ENCODE measurements around the gene ZBTB7A. TPM values are rescaled to one million over a fixed set of nuclear protein-coding genes. Genes with fewer than 3 reads are reported as not detected.

The ZBTB7A gene
- total RNA-seq, 3 donors from 2014 or later: 29.0 to 38.7 (median 29.8) TPM

DNA sequence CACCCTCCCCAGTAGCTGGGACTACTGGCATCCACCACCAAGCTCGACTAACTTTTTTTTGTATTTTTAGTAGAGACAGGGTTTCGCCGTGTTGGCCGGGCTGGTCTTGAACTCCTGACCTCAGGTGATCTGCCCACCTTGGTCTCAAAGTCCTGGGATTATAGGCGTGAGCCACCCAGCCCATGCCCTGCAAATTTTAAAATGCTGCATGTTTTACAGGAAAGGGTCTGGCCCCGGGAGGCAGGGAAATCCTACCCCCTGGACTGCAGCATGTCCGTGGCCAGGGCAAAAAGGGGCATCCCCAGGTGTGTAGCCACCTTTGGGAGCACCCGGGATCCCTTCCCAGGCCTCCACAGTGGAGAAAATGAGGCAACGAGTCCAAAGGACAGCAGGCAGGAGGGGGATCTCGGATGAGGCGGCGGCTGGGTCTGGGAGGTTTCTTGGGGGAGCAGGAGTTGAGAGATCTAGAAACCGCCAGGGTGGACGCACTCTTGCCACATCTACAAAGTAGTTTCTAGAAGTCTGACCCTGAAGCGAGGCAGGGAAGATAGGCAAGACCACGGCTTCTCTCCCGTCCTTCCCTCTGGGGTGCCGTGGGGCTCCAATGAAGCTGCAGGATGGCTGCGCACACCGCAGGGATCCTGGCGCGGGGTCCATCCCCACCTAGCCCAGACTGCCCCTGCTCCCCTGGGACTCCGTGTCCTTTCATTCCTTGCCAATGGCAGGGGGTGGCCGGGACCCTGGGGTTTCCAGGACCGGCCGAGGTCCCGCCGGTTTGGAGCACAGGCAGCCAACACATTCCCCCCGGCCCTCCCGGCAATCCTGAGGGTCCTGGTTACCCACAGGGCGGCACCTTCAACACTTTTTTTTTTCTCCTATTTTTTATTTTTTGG lies 21.3 kb upstream of the ZBTB7A start:
- no peak for DNase-seq (ENCODE audit: low spot score in 2 of 2)
- Histone ChIP-seq H3K27ac (no peak overlapping the region), H3K4me1 (no peaks in the 10 kb centered on the region), H3K9me3 (no peaks in the 10 kb centered on the region), H3K4me3 (no peak overlapping the region), H3K27me3 (no peaks in the 10 kb centered on the region), H3K36me3 (no peaks in the 10 kb centered on the region)
- intact Hi-C loops (cut with DNase I; ENCODE audit: low total_unique reads): no loop called here
- TF ChIP-seq POLR2A (IDR thresholded peaks at IDR 0.05): no peak
- TF ChIP-seq, protein P1, sequence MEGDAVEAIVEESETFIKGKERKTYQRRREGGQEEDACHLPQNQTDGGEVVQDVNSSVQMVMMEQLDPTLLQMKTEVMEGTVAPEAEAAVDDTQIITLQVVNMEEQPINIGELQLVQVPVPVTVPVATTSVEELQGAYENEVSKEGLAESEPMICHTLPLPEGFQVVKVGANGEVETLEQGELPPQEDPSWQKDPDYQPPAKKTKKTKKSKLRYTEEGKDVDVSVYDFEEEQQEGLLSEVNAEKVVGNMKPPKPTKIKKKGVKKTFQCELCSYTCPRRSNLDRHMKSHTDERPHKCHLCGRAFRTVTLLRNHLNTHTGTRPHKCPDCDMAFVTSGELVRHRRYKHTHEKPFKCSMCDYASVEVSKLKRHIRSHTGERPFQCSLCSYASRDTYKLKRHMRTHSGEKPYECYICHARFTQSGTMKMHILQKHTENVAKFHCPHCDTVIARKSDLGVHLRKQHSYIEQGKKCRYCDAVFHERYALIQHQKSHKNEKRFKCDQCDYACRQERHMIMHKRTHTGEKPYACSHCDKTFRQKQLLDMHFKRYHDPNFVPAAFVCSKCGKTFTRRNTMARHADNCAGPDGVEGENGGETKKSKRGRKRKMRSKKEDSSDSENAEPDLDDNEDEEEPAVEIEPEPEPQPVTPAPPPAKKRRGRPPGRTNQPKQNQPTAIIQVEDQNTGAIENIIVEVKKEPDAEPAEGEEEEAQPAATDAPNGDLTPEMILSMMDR (IDR thresholded peaks at IDR 0.05): no peak
- no peak for TF ChIP-seq POLR2AphosphoS5 (IDR thresholded peaks at IDR 0.05)

DNA sequence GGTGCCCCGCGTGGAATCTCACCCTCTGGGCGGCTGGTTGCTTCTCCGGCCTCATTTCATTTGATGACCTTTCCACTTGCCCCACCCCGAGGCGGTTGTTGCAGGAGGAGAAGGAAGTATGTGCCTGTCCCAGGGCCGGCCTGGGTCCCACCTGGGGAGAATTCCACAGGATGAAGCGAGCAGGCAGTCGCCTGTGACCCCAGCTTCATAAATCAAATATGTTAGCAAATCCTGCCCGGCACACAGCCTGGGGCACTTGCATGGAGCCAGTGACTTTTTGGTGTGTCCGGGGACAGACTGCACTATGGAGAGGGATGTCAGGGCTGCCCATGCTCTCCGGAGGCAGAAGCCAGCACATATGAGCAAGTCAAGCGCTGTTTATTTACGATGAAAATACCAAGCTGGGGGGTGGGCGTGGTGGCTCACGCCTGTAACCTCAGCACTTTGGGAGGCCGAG lies 19.7 kb upstream of the ZBTB7A start:
- Histone ChIP-seq H3K9me3 (no peaks in the 10 kb centered on the region), H3K27me3 (no peaks in the 10 kb centered on the region), H3K4me1 (no peaks in the 10 kb centered on the region), H3K27ac (peak overlapping the region; percentile 21 to 26), H3K4me3 (no peak overlapping the region), H3K36me3 (no peaks in the 10 kb centered on the region)
- no peak for DNase-seq (ENCODE audit: low spot score in 2 of 2)
- intact Hi-C loops (cut with DNase I; ENCODE audit: low total_unique reads): no loop called here
- TF ChIP-seq, protein P1 (IDR thresholded peaks at IDR 0.05): no peak
- TF ChIP-seq POLR2A (IDR thresholded peaks at IDR 0.05) (no peak), POLR2AphosphoS5 (IDR thresholded peaks at IDR 0.05) (no peak)

DNA sequence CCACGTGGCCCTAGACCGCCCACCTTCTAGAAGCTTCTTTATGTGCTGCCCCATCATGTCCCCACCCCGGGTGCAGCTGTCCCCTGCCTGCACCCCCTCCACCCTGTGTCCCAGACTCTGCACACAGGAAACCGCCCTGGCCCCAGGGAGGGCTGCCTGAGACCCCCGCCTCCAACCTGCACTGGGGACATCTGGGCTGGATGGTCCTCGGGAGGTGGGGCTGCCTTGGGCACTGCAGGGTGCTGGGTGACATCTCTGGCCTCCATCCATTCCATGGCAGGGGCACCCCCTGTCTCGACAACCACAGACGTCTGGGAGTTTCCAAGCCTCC lies 17.8 kb upstream of the ZBTB7A start:
- peak overlapping the region in 2 of 3 donors; percentile 41 to 60 for H3K4me3 ChIP-seq

DNA sequence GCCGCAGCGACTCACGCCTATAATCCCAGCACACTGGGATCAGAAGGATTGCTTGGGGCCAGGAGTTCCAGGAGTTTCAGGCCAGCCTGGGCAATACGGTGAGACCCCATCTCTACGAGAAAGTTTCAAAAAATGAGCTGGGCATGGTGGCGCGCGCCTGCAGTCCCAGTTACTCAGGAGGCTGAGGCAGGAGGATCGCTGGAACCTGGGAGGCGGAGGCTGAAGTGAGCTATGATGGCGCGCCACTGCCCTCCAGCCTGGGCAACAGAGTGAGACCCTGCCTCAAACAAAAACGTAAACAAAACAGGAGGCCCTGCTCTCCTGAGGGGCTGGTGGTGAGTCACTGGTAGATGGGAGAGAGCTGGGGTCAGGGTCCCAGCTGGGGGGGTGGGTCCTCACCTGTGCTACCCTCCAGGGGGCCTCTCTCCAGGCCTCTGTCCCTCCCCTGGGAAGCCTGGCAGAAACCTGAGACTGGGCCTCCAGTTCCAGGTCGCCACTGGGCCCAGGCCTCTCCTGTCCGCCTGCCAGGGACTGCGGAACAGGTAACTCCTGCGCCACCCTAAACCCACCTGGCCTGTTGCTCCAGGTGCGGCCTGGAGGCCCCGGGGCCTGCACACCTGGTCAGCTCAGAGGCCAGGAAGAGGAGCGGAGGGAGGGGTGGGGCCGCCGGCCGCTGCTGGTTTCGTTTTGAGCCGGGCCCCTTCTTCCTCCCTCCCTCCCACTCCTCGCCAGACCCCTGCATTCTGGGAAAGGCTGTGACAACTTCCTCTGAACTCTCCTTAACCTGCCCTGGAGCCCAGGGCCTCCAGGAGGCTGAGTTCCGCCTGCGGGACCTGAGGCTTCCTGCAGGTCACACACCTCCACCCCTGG lies 17.2 kb upstream of the ZBTB7A start:
- DNase-seq (ENCODE audit: low spot score in 2 of 2): peak in 1 of 2 donors; percentile 78
- TF ChIP-seq, protein P1 (IDR thresholded peaks at IDR 0.05): no peak
- peak in 2 of 3 donors; percentile 18 to 30 for TF ChIP-seq POLR2AphosphoS5 (IDR thresholded peaks at IDR 0.05)
- TF ChIP-seq POLR2A (IDR thresholded peaks at IDR 0.05): no peak
- intact Hi-C loops (cut with DNase I; ENCODE audit: low total_unique reads): no loop called here
- H3K36me3 ChIP-seq: no peaks in the 10 kb centered on the region
- H3K4me3 ChIP-seq: peak overlapping the region; percentile 23 to 60 (median 41)
- no peaks in the 10 kb centered on the region for H3K9me3 ChIP-seq
- H3K4me1 ChIP-seq: no peaks in the 10 kb centered on the region
- no peaks in the 10 kb centered on the region for H3K27me3 ChIP-seq
- H3K27ac ChIP-seq: peak overlapping the region; percentile 84 to 90

More for the DNA sequence above, 17.8 kb upstream of the ZBTB7A start:
- TF ChIP-seq POLR2A (IDR thresholded peaks at IDR 0.05) (no peak), POLR2AphosphoS5 (IDR thresholded peaks at IDR 0.05) (no peak)
- TF ChIP-seq, protein P1 (IDR thresholded peaks at IDR 0.05): no peak
- Histone ChIP-seq H3K27ac (peak overlapping the region; percentile 84 to 90), H3K27me3 (no peaks in the 10 kb centered on the region), H3K9me3 (no peaks in the 10 kb centered on the region), H3K4me1 (no peaks in the 10 kb centered on the region), H3K36me3 (no peaks in the 10 kb centered on the region)
- intact Hi-C loops (cut with DNase I; ENCODE audit: low total_unique reads): no loop called here
- no peak for DNase-seq (ENCODE audit: low spot score in 2 of 2)
